ENCODE measurements around the gene PLEKHM3.

Gene PLEKHM3

DNA sequence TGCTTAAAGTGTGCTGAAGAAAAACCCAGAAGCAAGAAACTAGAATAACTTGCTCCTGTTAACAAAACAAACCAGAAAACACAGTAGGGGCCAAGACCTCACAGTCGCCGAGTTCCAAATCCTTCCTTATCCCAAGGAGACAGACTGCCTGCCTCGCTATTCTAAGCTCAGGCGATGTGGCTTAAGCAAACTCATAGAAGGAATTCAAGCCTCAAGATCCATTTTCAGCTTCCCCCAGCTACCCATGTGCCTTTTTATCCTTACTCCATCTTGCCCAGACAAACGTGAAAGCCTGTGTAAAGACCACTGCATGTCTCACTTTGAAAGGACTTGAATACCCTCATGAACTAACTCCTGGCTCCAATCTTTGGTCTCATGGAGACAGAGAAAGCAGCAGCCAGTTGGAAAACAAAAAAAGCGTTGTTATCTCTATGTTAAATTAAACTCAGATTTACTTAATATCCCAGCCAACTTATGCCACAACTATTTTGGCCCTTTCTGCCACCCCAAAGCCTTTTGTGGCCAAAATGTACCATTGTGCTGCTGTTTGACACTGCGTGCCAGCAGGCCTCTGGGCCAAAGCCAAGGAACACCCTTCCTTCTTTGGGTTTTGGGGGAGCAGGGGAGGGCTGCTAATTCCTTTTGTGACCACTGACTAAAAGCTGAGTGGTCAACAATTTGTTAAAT, 132.5 kb downstream of the PLEKHM3 start:
- TF ChIP-seq, protein P1, sequence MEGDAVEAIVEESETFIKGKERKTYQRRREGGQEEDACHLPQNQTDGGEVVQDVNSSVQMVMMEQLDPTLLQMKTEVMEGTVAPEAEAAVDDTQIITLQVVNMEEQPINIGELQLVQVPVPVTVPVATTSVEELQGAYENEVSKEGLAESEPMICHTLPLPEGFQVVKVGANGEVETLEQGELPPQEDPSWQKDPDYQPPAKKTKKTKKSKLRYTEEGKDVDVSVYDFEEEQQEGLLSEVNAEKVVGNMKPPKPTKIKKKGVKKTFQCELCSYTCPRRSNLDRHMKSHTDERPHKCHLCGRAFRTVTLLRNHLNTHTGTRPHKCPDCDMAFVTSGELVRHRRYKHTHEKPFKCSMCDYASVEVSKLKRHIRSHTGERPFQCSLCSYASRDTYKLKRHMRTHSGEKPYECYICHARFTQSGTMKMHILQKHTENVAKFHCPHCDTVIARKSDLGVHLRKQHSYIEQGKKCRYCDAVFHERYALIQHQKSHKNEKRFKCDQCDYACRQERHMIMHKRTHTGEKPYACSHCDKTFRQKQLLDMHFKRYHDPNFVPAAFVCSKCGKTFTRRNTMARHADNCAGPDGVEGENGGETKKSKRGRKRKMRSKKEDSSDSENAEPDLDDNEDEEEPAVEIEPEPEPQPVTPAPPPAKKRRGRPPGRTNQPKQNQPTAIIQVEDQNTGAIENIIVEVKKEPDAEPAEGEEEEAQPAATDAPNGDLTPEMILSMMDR (conservative IDR thresholded peaks at IDR 0.05; ENCODE audit: control insufficient read depth, insufficient read depth, low read depth, low read length), result no peak
- H3K4me3 ChIP-seq (ENCODE audit: control insufficient read depth, low read depth, low read length), result no peak overlapping the region
- DNase-seq (ENCODE audit: low read depth), result no peak

DNA sequence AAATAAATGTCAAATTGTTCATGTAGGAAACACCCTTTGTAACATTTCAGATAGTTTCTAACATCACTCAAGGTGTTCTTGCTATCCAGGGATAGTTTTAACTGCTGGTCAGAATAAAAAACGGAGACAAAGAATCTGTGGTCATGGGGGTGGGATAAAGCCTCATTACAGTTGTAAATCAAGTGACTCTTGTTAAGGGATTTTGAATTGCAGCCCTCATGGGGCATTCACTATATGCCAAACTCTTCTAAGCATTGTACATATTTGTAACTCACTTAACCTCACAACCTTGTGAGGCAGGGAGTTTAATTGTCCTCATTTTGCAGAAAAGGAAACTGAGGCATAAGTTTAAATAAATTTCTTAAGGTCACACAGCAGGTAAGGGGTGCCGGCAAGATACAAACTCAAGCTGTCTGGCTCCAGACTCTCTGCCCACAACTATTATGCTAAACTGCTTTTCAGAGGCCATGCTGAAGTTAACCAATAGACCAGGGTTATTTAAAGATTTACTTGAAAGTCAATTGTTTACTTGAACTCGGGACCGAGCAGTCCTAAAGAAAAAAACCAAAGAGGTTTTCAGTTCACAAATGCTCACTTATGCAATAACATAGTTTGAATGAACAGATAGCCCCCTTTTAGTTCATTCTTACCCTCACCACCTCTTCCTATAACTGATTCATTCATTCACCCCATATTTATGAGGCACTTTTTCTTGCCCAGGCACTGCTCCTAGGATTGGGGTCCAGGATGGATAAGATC, 134.1 kb downstream of the PLEKHM3 start:
- DNase-seq (ENCODE audit: low read depth), result no peak
- TF ChIP-seq, protein P1 (conservative IDR thresholded peaks at IDR 0.05; ENCODE audit: control insufficient read depth, insufficient read depth, low read depth, low read length), result no peak

DNA sequence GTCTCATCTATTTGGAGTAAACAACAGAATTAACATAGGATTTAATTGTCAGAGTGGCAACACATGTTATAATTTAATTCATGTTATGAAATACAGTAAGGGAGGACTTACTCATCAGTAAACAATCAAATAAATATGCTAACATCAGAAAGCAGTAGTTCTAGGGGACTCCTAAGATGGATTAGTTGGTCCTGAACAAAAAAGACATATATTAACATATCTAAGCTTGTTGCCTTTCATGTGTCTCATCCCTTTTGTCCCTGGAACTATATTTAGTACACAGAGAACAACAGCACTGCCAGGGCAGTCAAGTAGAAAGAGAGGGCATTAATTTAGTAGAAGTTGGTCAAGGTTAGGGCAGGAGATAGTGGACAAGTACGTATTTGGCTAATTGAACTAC, 137.8 kb downstream of the PLEKHM3 start:
- no peak for DNase-seq (ENCODE audit: low read depth)
- TF ChIP-seq, protein P1 (conservative IDR thresholded peaks at IDR 0.05; ENCODE audit: control insufficient read depth, insufficient read depth, low read depth, low read length), result no peak
- H3K4me3 ChIP-seq (ENCODE audit: control insufficient read depth, low read depth, low read length), result no peak overlapping the region

More for the DNA sequence above, 134.1 kb downstream of the PLEKHM3 start:
- H3K4me3 ChIP-seq (ENCODE audit: control insufficient read depth, low read depth, low read length), result no peak overlapping the region

DNA sequence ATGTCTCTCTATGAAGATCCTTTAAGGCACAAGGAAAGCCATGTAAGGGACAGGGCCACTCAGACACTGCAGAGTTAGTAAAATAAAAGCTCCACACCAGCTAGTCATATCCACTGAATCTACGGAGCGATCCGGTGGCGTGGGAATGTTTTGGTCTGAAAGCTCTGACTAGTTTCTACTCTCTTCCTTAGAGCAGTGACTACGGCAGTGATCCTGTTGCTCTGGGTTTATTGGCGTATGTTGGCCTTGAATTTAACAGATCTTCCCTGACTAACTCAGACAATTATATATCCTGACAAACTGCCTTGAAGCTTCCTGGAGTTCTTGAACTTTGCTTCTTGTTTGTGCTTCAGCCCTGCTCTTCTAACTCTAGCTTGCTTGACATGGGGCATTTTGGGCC, 140.3 kb downstream of the PLEKHM3 start:
- TF ChIP-seq, protein P1 (conservative IDR thresholded peaks at IDR 0.05; ENCODE audit: control insufficient read depth, insufficient read depth, low read depth, low read length), result no peak
- no peak overlapping the region for H3K4me3 ChIP-seq (ENCODE audit: control insufficient read depth, low read depth, low read length)
- no peak for DNase-seq (ENCODE audit: low read depth)

DNA sequence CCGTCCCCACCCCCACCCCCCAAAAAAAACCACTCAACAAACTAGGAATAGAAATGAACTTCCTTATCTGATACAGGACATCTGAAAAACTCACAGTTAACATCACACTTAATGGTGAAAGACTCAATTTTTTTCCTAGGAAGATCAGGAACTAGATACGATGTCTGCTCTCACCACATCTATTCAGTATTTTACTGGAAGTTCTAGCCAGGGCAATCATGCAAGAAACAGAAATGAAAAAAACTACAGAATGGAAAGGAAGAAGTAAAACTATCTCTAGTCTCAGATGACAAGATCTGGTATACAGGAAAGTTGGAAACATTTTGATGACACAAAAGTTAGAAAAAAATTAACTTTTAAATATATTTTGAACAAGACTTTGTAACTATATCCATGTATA, 141.2 kb downstream of the PLEKHM3 start:
- TF ChIP-seq, protein P1 (conservative IDR thresholded peaks at IDR 0.05; ENCODE audit: control insufficient read depth, insufficient read depth, low read depth, low read length), result no peak
- no peak overlapping the region for H3K4me3 ChIP-seq (ENCODE audit: control insufficient read depth, low read depth, low read length)
- DNase-seq (ENCODE audit: low read depth), result no peak

DNA sequence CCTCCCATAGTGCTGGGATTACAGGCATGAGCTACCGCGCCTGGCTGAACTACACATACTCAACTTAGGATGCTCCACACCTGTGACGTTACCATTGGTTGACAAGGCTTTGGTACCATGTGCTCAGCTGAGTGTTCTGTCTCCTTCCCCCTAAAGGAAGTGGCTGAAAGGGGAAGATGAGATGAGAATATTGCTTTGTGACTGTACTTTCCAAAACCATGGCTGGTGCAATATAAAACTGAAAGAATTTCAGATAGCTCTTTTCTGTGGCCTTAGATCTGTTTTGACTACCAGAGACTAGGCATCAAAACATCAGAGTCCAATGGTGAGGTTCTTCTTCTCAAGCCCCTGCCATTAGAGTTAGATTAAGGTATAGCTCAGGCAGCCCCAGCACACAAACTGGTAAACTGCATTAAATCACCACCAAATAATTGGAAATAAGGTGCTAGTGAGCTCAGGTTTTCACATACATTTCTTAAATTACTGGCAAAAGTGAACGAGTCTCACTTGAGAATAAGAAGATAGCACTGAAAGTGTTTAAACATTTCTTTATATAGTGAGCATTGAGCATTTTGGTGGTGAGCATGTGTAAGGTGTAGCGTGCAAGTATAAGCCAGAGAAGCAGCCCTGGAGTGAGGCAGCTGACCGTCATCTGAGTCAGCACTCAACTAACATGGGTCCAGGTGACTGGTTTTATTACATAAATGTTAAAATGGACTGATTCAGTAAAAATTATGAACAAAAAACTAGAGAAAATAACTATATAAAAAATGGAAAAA, 142.1 kb downstream of the PLEKHM3 start:
- DNase-seq (ENCODE audit: low read depth), result no peak
- TF ChIP-seq, protein P1 (conservative IDR thresholded peaks at IDR 0.05; ENCODE audit: control insufficient read depth, insufficient read depth, low read depth, low read length), result no peak
- no peak overlapping the region for H3K4me3 ChIP-seq (ENCODE audit: control insufficient read depth, low read depth, low read length)
